ENCODE measurements around the gene KPTN.

KPTN gene

DNA sequence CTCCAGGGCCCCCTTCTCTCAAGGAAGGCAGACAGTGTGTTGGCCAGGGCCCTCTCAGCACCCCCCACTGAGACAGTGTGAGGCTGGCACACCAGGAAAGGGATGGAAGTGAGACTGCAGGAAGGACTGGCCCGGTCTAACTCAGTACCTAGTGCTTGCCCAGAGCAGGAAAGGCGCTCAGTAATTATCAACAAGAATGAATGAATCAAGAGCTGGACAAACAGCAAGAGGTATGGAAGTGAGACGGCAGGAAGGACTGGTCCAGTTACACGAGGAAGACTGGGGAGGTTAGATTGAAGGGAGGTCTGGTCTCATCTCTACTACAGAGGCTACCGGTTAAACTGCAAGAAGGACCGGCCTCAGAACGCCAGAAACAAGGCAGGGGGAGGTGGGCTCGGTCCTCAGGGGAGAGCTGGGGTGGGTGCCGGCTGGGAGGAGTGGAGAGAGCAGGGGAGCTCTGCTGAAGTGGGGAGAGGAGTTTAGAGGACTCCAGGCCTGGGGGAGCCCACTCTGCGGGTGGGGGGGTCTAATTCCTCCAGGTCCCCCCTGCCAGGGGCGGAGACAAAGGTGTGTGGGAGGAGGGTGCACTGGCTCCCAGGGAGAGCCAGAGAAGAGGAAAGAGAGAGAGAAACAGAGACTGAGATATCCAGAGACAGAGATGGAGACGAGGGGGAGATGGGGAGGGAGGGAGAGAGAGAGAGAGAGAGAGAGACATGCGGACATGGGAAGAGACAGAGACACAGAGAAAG lies 13.4 kb downstream of the KPTN start:
- Mint-ChIP-seq H3K9me3 (no peaks in the 10 kb centered on the region), H3K4me3 (peak overlapping the region; percentile 22), H3K4me1 (peaks cover 20% of the 10 kb centered on the region), H3K27ac (no peak overlapping the region), H3K36me3 (no peaks in the 10 kb centered on the region)
- DNase-seq (ENCODE audit: low spot score in 2 of 2) (no peak), ATAC-seq (no peak)

DNA sequence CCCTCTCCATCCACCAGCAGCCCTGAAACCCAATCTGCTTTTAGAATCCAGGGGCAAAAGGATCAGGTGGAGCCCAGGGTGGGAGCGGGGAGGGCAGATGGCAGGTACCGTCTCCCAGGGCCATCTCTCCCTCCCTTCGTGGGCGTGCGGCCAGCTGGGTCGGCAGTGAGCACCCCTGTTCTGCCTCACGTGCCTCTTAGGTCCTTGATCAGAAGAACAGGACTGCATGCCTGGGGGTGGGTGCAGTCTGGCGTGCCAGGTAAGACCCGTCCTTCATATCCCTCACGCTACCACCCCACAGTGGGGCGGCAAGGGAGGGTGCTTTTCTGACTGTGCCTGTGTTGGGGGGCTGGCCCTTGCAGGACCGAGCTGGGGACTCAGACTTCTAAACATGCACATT lies 14.3 kb downstream of the KPTN start:
- ATAC-seq: no peak
- DNase-seq (ENCODE audit: low spot score in 2 of 2): no peak
- Mint-ChIP-seq H3K9me3 (no peaks in the 10 kb centered on the region), H3K36me3 (no peaks in the 10 kb centered on the region), H3K4me1 (peaks cover 16% of the 10 kb centered on the region), H3K27ac (no peak overlapping the region), H3K4me3 (no peak overlapping the region)

DNA sequence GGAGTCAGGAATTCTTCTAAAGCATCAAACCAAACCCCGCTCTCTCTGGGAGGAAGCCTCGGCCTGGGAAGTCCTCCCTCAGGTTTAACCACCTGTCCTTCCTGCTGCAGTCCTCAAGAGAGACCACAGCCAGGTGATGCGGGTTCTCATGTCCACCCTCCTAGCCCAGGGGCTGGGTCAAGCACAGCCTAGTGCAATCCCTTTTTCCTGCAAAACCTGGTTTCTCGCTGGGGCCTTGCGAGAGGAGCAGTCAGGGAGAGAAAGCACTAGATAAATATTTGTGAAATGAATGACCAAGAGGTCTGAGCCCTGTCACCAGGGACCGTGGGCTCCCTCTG lies 14.7 kb downstream of the KPTN start:
- peaks cover 16% of the 10 kb centered on the region for H3K4me1 Mint-ChIP-seq
- no peak overlapping the region for H3K4me3 Mint-ChIP-seq
- ATAC-seq: no peak
- H3K36me3 Mint-ChIP-seq: no peaks in the 10 kb centered on the region
- DNase-seq (ENCODE audit: low spot score in 2 of 2): no peak
- H3K9me3 Mint-ChIP-seq: no peaks in the 10 kb centered on the region
- no peak overlapping the region for H3K27ac Mint-ChIP-seq

DNA sequence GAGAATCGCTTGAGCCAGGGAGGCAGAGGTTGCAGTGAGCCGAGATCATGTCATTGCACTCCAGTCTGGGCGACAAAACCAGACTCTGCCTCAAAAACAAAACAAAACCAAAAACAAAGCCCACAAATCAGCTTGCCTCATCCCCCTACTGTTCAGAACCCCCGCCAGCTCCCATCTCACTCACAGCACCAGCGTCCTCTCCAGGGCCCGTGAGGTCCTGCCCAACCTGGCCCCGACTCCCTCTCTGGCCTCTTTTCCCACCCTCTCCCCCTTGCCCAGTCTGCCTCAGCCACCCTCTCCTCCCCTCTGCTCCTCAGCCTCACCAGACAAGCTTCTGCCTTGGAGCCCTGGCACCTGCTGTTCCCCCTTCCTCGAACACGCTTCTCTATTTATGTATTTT lies 16.1 kb downstream of the KPTN start:
- Mint-ChIP-seq H3K9me3 (no peaks in the 10 kb centered on the region), H3K27ac (peak overlapping the region; percentile 41), H3K36me3 (no peaks in the 10 kb centered on the region), H3K4me1 (peaks cover 16% of the 10 kb centered on the region), H3K4me3 (no peak overlapping the region)
- DNase-seq (ENCODE audit: low spot score in 2 of 2) (no peak), ATAC-seq (no peak)

DNA sequence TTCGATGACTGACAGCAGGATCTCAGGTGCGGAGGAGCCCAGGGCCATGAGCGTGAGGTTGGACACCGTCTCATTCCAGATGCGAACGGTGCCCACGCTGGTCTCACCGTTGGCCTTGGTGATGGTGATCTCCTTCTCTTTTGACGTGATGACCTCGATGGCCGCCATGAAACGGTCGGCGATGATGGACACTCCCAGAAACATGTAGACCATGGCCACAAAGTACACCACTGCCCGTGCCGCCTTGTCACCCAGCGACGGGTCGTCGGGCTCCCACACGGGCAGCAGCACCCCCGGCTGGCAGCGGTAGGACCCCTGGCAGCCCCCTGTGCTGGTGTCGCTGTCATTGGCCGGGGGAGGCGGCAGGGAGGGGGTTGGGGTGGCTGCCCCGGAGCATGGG lies 18.1 kb downstream of the KPTN start:
- no peak overlapping the region for H3K27ac Mint-ChIP-seq
- no peak for ATAC-seq

DNA sequence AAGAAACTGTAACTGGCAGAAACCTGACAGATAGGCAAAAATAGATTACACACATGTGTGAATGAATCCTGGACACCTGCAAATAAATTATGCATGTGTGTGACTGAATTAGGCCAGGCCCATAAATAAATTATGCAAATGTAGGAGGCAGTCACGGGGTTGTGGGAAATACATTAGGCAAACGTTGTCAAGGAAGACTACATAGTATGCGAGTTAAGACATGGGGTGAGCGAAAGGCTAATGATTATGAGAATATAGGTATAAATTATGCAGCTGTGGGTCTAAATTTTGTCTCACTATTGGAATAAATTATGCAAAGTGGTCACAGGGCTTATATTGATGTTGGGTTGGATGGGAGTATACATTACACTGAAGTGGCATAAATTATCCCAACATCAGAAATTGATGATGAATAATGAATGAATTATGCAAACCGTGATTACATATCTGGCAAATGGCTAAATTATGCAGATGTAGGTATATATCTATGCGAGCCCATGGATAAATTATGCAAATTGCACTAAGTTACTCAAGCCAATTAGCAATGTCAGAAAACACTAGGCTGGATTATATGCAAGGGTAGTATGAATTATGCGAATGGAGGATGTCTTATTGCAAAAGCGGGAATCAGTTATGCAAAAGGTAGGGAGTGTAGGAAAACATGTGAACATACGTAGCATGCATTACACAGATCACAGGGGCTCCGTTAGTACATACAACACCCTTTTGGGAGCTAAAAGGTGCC lies 19.2 kb downstream of the KPTN start:
- Mint-ChIP-seq H3K36me3 (no peaks in the 10 kb centered on the region), H3K9me3 (no peaks in the 10 kb centered on the region), H3K4me1 (no peaks in the 10 kb centered on the region), H3K4me3 (no peak overlapping the region), H3K27ac (no peak overlapping the region)
- ATAC-seq: no peak
- no peak for DNase-seq (ENCODE audit: low spot score in 2 of 2)

More for the DNA sequence above, 18.1 kb downstream of the KPTN start:
- Mint-ChIP-seq H3K4me3 (no peak overlapping the region), H3K9me3 (no peaks in the 10 kb centered on the region), H3K4me1 (peaks cover 9% of the 10 kb centered on the region), H3K36me3 (no peaks in the 10 kb centered on the region)
- no peak for DNase-seq (ENCODE audit: low spot score in 2 of 2)

DNA sequence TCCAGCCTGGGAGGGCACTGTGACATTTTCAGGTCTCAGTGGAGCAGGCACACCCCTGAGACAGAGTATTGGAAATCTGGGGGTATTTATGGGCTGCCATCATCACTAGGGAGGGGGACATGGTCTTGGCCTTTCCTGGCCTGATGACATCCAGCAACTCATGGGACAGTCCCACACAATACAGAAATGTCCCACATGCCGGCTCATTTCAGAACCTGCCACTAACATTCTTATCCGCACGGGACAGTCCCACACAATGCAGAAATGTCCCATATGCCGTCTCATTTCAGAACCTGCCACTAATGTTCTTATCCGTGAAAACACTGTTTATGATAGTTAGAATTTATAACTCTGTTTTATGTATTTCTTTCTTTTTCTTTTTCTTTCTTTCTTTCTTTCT lies 22.1 kb downstream of the KPTN start:
- H3K36me3 Mint-ChIP-seq: no peaks in the 10 kb centered on the region
- H3K27ac Mint-ChIP-seq: no peak overlapping the region
- H3K4me1 Mint-ChIP-seq: no peaks in the 10 kb centered on the region
- ATAC-seq (peak; percentile 26), DNase-seq (ENCODE audit: low spot score in 2 of 2) (no peak)
- no peaks in the 10 kb centered on the region for H3K9me3 Mint-ChIP-seq
- H3K4me3 Mint-ChIP-seq: no peak overlapping the region

DNA sequence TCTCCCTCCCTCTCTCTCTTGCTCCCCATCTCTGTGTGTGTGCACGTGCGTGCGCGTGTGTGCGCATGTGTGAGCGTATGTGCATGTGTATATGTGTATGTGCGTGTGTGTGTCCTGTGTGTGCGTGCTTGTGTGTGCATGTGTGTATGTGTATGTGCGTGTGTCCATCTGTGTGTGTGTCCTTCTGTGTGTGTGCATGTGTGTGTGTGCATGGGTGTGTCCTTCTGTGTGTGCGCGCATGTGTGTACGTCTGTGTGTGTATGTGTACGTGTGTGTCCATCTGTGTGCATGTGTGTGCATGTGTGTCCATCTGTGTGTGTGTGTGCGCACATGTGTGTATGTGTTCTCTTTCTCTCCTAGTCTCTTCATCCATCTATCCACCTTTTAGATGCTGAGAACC lies 24.5 kb downstream of the KPTN start:
- H3K4me1 Mint-ChIP-seq: no peaks in the 10 kb centered on the region
- DNase-seq (ENCODE audit: low spot score in 2 of 2): no peak
- peaks cover 7% of the 10 kb centered on the region for H3K9me3 Mint-ChIP-seq
- ATAC-seq: no peak
- no peak overlapping the region for H3K27ac Mint-ChIP-seq
- no peaks in the 10 kb centered on the region for H3K36me3 Mint-ChIP-seq
- H3K4me3 Mint-ChIP-seq: no peak overlapping the region

DNA sequence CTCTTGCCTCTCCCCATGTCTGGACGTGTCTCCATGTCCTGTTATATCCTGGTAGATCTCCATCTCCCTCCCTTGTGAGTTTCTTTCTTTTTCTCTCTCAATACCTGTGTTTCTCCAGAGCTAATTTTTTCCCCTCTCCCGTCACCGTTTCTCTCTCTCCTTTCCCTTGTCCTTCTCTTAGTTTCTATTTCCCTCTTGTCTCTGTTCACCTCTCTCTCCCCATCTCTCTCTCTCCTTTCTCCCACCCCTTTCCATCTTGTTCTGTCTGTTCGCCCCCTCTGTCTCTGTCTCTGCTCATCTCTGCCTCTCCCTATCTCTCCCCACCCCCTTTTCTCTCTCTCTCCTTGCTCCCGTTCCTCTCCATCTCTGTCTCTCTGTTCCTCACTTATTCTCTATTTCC lies 25.3 kb downstream of the KPTN start:
- DNase-seq (ENCODE audit: low spot score in 2 of 2): no peak
- Mint-ChIP-seq H3K9me3 (peaks cover 7% of the 10 kb centered on the region), H3K36me3 (no peaks in the 10 kb centered on the region), H3K27ac (no peak overlapping the region), H3K4me3 (no peak overlapping the region), H3K4me1 (no peaks in the 10 kb centered on the region)
- no peak for ATAC-seq

DNA sequence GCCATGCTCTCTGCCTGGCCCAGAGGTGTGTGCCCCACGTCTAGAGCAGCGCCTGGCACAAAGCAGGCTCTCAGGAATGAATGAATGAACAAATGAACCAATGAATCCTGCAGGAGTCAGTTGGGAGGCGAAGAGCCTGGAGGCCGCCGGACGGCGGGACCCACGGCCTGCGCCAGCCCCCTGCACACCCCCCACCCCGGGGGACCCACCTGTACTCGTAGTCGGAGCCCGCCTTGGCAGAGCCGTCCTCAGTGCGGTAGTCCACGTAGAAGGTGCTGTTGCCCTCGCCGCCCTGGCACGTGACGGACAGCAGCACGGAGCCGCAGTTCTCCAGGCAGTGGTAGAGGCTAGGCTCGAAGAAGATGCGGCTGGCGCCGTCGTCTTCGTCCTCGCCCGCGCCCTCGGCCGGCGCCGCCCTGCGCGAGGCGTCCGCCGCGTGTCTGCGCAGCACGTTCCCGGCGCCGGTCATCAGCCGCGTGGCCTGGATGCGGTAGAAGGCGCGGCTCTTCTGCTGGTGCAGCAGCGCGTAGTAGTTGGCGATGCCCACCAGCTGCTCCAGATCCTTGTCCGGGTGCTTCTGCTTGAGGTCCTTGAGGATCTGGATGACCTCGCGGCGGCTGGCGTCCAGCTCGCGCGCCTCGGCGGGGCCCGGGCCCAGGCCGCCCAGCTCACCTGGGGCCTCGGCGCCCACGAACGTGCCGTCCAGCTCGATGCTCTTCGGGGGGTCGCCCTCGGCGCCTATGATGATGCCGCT lies 27.1 kb downstream of the KPTN start:
- no peak for DNase-seq (ENCODE audit: low spot score in 2 of 2)
- no peaks in the 10 kb centered on the region for H3K4me1 Mint-ChIP-seq
- no peaks in the 10 kb centered on the region for H3K36me3 Mint-ChIP-seq
- H3K4me3 Mint-ChIP-seq: no peak overlapping the region
- ATAC-seq: peak; percentile 19
- H3K9me3 Mint-ChIP-seq: peaks cover 7% of the 10 kb centered on the region
- H3K27ac Mint-ChIP-seq: no peak overlapping the region

DNA sequence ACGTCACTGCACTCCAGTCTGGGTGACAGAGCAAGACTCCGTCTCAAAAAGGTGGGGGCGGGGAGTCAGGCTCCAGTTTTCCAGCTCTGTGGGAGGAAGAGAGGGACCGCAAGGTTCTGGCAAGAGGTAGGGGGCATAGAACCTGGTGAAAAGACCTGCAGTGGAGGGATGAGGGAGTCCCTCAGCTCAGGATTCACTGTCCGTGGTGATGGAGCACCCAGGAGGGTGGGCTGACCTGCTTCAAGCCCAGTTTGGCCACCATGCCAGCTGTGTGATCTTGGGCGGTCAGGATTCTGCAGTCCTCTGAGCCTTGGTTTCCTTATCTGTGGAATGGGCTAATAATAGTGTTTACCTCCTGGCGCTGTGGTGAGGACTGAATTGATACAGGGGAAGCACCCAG lies 33.5 kb downstream of the KPTN start:
- no peak for ATAC-seq
- no peak overlapping the region for H3K27ac Mint-ChIP-seq
- H3K36me3 Mint-ChIP-seq: no peaks in the 10 kb centered on the region
- H3K4me3 Mint-ChIP-seq: no peak overlapping the region
- peaks cover 2% of the 10 kb centered on the region for H3K9me3 Mint-ChIP-seq
- no peak for DNase-seq (ENCODE audit: low spot score in 2 of 2)
- H3K4me1 Mint-ChIP-seq: peaks cover 27% of the 10 kb centered on the region

DNA sequence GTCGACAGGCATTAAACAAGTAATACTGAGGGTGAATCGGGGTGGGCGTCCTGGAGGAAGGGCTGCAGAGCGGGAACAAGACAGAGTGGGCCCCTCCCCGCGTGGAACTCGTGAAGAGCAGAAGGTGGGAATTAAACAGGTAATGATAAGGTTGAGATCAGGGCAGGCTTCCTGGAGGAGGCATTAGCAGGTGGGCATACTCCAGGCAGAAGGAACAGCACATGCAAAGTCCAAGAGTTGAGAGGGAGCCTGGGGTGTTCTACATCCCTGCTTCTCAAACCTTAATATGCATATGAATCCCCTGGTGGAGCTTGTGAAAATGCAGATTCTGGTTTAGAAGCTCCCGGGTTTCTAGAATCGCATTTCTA lies 35.7 kb downstream of the KPTN start:
- H3K4me1 Mint-ChIP-seq: peaks cover 48% of the 10 kb centered on the region
- H3K4me3 Mint-ChIP-seq: no peak overlapping the region
- H3K9me3 Mint-ChIP-seq: no peaks in the 10 kb centered on the region
- no peak for ATAC-seq
- DNase-seq (ENCODE audit: low spot score in 2 of 2): no peak
- no peaks in the 10 kb centered on the region for H3K36me3 Mint-ChIP-seq
- no peak overlapping the region for H3K27ac Mint-ChIP-seq

DNA sequence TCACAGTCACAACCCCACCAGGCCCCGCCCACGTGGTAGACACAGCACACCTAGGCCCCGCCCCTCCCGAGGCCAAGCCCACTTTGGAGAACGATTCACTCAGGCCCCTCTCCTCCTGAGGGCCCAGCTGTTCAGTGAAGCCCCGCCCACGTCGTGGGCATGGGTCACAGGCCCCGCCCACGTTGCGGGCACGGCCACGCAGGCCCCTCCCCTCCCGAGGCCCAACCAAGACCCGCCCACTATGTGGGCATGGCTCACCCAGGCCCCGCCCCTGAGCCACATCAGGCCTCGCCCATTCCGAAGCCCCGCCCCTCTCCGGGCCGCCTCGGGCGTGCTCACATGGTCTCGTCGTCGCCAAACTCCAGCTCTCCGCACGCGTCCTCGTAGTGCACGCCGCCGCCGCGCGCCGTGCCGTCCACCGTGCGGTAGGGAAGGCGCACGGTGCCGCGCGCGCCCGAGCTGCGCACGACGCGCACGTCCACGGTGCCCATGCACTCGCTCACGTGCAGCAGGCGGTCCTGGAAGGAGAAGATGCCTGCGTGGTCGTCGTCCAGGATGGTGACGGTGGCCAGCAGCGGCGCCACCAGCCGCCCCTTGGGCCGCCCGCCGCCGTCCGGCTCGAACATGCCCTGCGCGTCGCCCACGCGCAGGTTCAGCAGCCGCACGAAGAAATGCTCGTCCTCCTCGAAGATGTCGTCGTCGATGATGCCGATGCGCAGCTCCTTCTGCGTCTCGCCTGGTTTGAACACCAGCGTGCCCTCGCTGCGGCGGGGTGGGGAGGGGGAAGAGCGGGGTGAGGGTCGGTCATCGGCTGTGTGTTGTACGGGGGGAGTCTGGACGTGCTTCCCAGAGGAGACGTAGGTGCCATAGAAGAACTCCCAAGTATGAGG lies 36.3 kb downstream of the KPTN start:
- peaks cover 55% of the 10 kb centered on the region for H3K4me1 Mint-ChIP-seq
- DNase-seq (ENCODE audit: low spot score in 2 of 2): peak; percentile 46 to 75

DNA sequence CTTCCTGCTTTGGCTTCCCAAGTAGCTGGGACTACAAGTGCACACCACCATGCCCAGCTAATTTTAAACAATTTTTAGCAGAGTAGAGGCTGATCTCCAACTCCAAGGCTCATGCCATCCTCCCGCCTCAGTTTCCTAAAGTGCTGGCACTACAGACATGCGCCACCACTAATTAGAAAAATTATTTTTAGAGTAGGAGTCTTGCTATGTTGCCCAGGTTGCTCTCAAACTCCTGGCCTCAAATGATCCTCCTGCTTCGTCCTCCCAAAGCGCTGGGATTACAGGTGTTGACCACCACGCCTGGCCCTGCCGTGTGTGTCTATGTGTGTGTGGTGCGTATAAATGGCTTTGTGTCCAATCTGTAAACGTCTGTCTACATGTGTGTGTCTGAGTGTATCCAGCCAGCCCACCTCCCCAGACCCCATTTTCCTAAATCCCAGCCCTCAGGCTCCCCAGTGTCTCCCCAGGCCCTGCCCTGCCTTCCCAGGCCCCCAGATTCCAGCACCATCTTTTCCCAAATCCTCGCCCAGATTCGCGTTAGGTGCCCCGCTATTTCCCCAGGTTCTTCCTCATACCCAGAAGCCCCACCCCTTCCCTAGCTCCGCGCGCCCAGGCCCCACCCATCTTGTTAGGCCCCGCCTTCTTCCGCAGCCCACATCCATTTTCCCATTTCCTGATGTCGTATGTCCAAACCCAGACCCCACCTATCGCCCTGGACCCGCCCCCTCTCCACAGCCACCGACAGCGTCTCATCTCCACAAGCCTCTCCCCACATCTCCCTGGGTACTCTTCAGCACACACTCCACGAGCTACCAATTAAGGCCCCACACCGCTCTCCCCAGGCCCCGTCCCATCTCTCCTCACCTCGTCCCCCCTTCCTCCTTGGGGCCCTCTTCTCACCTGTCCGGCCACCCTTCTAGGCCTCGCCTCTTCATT lies 37.2 kb downstream of the KPTN start:
- no peaks in the 10 kb centered on the region for H3K36me3 Mint-ChIP-seq
- DNase-seq (ENCODE audit: low spot score in 2 of 2) (no peak), ATAC-seq (no peak)
- peak overlapping the region; percentile 66 for H3K4me3 Mint-ChIP-seq
- H3K4me1 Mint-ChIP-seq: peaks cover 55% of the 10 kb centered on the region
- no peak overlapping the region for H3K27ac Mint-ChIP-seq
- no peaks in the 10 kb centered on the region for H3K9me3 Mint-ChIP-seq

More for the DNA sequence above, 36.3 kb downstream of the KPTN start:
- H3K27ac Mint-ChIP-seq: no peak overlapping the region
- H3K36me3 Mint-ChIP-seq: no peaks in the 10 kb centered on the region
- ATAC-seq: peak; percentile 65
- H3K9me3 Mint-ChIP-seq: no peaks in the 10 kb centered on the region
- H3K4me3 Mint-ChIP-seq: peak overlapping the region; percentile 66
